Middle frontal gyrus (tissue), 1 donor: ENCODE data around the gene FRRS1.

Source experiments
- DNase-seq: peaks from one replicate; pipeline ENCODE4 v3.0.0-alpha.2; 2015; ENCODE audit warnings: low spot score; ENCODE audit errors: extremely low spot score

Gene FRRS1

GRCh38 chr1:99677416-99677815 is 89.0 kb downstream of the FRRS1 start:
- no peak for DNase-seq

GRCh38 chr1:99676876-99677275 is 89.6 kb downstream of the FRRS1 start:
- DNase-seq, result no peak

GRCh38 chr1:99675994-99676393 is 90.4 kb downstream of the FRRS1 start:
- no peak for DNase-seq

- no peak for DNase-seq
Observed at GRCh38 chr1:99675292-99675691, 91.1 kb downstream of the FRRS1 start.

- DNase-seq, result no peak
Observed at GRCh38 chr1:99674115-99675064, 92.0 kb downstream of the FRRS1 start.

- no peak for DNase-seq
Observed at GRCh38 chr1:99673315-99673714, 93.1 kb downstream of the FRRS1 start.

- no peak for DNase-seq
Observed at GRCh38 chr1:99672530-99673213, 93.8 kb downstream of the FRRS1 start.

GRCh38 chr1:99672038-99672437 is 94.4 kb downstream of the FRRS1 start:
- DNase-seq, result no peak

- DNase-seq, result no peak
Observed at GRCh38 chr1:99670583-99670982, 95.9 kb downstream of the FRRS1 start.

- no peak for DNase-seq
Observed at GRCh38 chr1:99669821-99670220, 96.6 kb downstream of the FRRS1 start.

- DNase-seq, result no peak
Observed at GRCh38 chr1:99669376-99669775, 97.1 kb downstream of the FRRS1 start.

GRCh38 chr1:99665212-99665611 is 101.2 kb downstream of the FRRS1 start:
- no peak for DNase-seq

- no peak for DNase-seq
Observed at GRCh38 chr1:99663501-99663900, 102.9 kb downstream of the FRRS1 start.

GRCh38 chr1:99662539-99663080 is 103.8 kb downstream of the FRRS1 start:
- no peak for DNase-seq

- DNase-seq, result no peak
Observed at GRCh38 chr1:99661780-99662179, 104.7 kb downstream of the FRRS1 start.

GRCh38 chr1:99660496-99660895 is 105.9 kb downstream of the FRRS1 start:
- no peak for DNase-seq

- no peak for DNase-seq
Observed at GRCh38 chr1:99659755-99660210, 106.7 kb downstream of the FRRS1 start.
